RWPE2 (cell line): ENCODE measurements around the gene FRMD5.
A peak's percentile ranks its signal among the peaks of the same experiment; 100 is the strongest.

ENCODE experiments used
- ATAC-seq: fragments of 200-7000 bp; cut with Tn5 transposase; 3 replicates; pipeline ENCODE4 v1.9.1; 2021; ENCODE audit warnings: low read depth
- DNase-seq: peaks from one replicate; pipeline ENCODE4 v3.0.0-alpha.2; 2020; ENCODE audit warnings: low spot score
- H3K27ac ChIP-seq: fragments of 450-650 bp; 2 replicates; pipeline ENCODE4 v1.5.1; 2017; ENCODE audit warnings: mild to moderate bottlenecking; ENCODE audit not compliant: poor library complexity, severe bottlenecking
- H3K27me3 ChIP-seq: fragments of 250-450 bp; sonication (Bioruptor Pico); 2 replicates; pipeline ENCODE4 v1.5.1; 2021; ENCODE audit warnings: mild to moderate bottlenecking, moderate library complexity; ENCODE audit not compliant: insufficient read depth, poor library complexity, severe bottlenecking
- H3K36me3 ChIP-seq: fragments of 250-450 bp; sonication (Bioruptor Pico); 2 replicates; pipeline ENCODE4 v1.5.1; 2020; ENCODE audit warnings: low read depth, mild to moderate bottlenecking, moderate library complexity
- H3K4me1 ChIP-seq: fragments of 250-450 bp; sonication (Bioruptor Pico); 2 replicates; pipeline ENCODE4 v1.5.1; 2021; ENCODE audit warnings: mild to moderate bottlenecking, moderate library complexity; ENCODE audit not compliant: insufficient read depth, poor library complexity, severe bottlenecking
- H3K4me3 ChIP-seq: fragments of 250-450 bp; sonication (Bioruptor Pico); 2 replicates; pipeline ENCODE4 v1.5.1; 2021; ENCODE audit warnings: mild to moderate bottlenecking, moderate library complexity; ENCODE audit not compliant: severe bottlenecking
- H3K9me3 ChIP-seq: fragments of 250-450 bp; sonication (Bioruptor Pico); 2 replicates; pipeline ENCODE4 v1.5.1; 2021; ENCODE audit warnings: mild to moderate bottlenecking, moderate library complexity; ENCODE audit not compliant: severe bottlenecking
- TF ChIP-seq, protein P1 (sequence below): fragments of 450-650 bp; IDR thresholded peaks from one replicate; pipeline ENCODE4 v1.5.1; 2017; ENCODE audit warnings: mild to moderate bottlenecking, moderate library complexity; ENCODE audit not compliant: poor library complexity, severe bottlenecking

The FRMD5 gene

DNA sequence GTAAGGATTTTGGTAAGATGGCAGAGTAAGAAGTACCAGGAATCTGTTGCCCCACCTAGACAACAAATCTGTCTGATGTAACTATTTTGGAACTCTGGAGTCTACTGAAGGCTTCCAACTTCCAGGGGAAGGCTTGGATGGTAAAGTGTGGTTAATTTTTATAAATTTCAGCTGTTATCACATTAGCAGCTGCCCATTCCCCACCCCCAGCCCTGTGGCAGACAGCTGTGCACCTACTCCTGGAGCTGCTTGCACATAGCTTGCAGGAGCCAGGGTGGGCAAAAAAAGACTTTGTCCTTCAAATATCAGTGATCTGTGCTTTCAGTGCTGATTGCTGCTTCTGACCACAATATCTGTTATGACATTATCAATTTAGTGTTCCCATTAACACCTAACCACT is 47.4 kb downstream of the FRMD5 start:
- no peak for ATAC-seq
- TF ChIP-seq, protein P1, sequence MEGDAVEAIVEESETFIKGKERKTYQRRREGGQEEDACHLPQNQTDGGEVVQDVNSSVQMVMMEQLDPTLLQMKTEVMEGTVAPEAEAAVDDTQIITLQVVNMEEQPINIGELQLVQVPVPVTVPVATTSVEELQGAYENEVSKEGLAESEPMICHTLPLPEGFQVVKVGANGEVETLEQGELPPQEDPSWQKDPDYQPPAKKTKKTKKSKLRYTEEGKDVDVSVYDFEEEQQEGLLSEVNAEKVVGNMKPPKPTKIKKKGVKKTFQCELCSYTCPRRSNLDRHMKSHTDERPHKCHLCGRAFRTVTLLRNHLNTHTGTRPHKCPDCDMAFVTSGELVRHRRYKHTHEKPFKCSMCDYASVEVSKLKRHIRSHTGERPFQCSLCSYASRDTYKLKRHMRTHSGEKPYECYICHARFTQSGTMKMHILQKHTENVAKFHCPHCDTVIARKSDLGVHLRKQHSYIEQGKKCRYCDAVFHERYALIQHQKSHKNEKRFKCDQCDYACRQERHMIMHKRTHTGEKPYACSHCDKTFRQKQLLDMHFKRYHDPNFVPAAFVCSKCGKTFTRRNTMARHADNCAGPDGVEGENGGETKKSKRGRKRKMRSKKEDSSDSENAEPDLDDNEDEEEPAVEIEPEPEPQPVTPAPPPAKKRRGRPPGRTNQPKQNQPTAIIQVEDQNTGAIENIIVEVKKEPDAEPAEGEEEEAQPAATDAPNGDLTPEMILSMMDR = no peak

DNA sequence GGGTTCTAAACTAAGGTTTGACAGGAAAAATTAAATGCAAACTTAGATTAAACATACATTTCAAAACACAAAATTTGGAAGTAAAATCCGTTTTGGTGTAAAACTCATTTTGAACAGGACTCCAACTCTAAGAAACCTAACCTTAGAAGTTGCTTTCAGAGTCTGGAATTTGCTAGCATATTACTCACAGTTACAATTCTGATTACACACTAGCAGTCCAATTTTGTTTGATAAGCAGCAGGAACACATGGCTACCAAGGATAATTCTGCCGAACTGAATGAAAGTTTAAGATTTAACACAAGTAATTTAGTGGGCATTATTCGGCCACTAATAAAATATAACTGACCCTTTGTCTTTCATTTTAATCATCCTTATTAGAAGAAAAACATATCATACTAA is 49.6 kb downstream of the FRMD5 start:
- ATAC-seq = no peak
- Histone ChIP-seq H3K4me3 (no peak overlapping the region), H3K4me1 (no peaks in the 10 kb centered on the region), H3K36me3 (no peaks in the 10 kb centered on the region), H3K27ac (no peak overlapping the region), H3K27me3 (no peaks in the 10 kb centered on the region), H3K9me3 (no peaks in the 10 kb centered on the region)
- DNase-seq = no peak
- TF ChIP-seq, protein P1 = no peak

More for the DNA sequence above, 47.4 kb downstream of the FRMD5 start:
- Histone ChIP-seq H3K27ac (no peak overlapping the region), H3K36me3 (no peaks in the 10 kb centered on the region), H3K4me1 (no peaks in the 10 kb centered on the region), H3K9me3 (no peaks in the 10 kb centered on the region), H3K27me3 (no peaks in the 10 kb centered on the region), H3K4me3 (no peak overlapping the region)
- DNase-seq = no peak

DNA sequence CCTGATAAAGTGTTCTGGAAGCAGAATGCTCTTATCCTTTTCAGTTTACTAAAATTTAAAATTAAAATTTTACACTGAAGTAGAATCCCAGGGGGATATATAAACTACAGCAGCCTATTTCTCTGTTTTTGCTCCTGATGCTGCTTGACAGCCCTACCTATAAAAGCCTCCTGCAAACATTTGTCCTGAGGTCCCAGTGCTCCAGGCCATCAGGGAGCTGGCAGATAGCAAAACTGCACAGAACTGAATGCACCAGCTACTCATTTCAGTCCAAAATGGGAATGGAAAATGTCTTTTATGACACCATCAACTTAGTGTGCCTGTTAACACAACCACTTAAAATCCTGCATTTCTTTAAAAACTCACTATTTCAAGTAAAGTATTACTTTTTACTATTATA is 50.1 kb downstream of the FRMD5 start:
- Histone ChIP-seq H3K27me3 (no peaks in the 10 kb centered on the region), H3K4me3 (no peak overlapping the region), H3K27ac (no peak overlapping the region), H3K36me3 (no peaks in the 10 kb centered on the region), H3K4me1 (no peaks in the 10 kb centered on the region), H3K9me3 (no peaks in the 10 kb centered on the region)
- TF ChIP-seq, protein P1 = no peak
- DNase-seq = no peak
- peak; percentile 19; the same call in 1 of the 3 replicates for ATAC-seq

DNA sequence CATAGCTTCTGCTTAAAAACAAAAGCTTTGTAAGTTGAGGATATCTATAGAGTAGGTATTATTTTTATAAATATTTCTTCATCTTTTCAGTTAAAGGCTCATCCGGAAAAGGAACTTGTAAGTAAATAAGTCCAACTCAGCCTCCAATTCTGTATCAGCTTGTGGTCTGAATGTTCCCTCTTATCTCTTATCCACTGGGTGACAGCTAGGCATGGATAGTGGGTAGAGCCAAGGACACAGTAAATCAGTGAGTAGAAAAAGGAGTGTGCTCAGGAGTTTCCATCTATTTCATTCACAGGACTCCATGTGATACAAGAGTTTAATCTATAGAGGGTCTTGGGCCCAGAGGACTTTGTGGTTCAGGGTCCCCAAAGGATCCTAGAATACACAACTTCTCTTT is 50.9 kb downstream of the FRMD5 start:
- DNase-seq = no peak
- no peaks in the 10 kb centered on the region for H3K4me1 ChIP-seq

DNA sequence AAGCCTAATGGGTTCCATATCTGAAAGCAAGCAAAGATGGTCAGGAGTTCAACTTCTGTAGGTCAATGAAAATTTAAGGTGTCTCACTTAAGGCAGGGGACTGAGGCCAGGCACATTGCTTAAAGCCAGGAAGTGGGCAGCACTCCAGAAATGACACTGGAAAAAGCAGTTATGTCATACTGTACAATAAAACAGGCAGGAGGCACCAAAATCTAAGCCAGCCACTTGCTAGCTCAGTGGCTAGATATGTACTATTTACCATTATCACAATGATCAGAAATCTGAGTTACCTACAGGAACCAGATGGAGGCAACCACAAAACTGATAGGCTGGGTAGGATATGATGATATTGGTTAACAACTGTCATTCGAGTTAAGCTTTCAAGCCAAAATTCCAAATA is 57.3 kb downstream of the FRMD5 start:
- Histone ChIP-seq H3K27me3 (no peaks in the 10 kb centered on the region), H3K27ac (no peak overlapping the region), H3K4me1 (peaks cover 11% of the 10 kb centered on the region), H3K9me3 (no peaks in the 10 kb centered on the region), H3K36me3 (no peaks in the 10 kb centered on the region), H3K4me3 (no peak overlapping the region)
- DNase-seq (no peak), ATAC-seq (peak; percentile 21)
- TF ChIP-seq, protein P1 = no peak

More for the DNA sequence above, 50.9 kb downstream of the FRMD5 start:
- no peaks in the 10 kb centered on the region for H3K36me3 ChIP-seq
- no peak overlapping the region for H3K27ac ChIP-seq
- TF ChIP-seq, protein P1 = no peak
- H3K27me3 ChIP-seq = no peaks in the 10 kb centered on the region
- H3K4me3 ChIP-seq = no peak overlapping the region
- no peak for ATAC-seq
- H3K9me3 ChIP-seq = no peaks in the 10 kb centered on the region
